K562 (cell line): ENCODE results near the gene PTPN7. TPM values are rescaled to one million over a fixed set of nuclear protein-coding genes. Genes with fewer than 3 reads are reported as not detected.

ENCODE experiments used
- CCAR2 ChIP-seq: fragments of 200-400 bp; formaldehyde crosslinking; IDR thresholded peaks from 2 replicates; pipeline ENCODE4 v1.6.1; 2017; ENCODE audit warnings: mild to moderate bottlenecking, low read depth, low read length
- GATA2 ChIP-seq: sonication (generic); formaldehyde crosslinking; IDR thresholded peaks from 2 replicates; pipeline ENCODE4 v1.4.0; 2020; ENCODE audit warnings: mild to moderate bottlenecking, missing genetic modification reagents
- IRF1 ChIP-seq: sonication (generic); formaldehyde crosslinking; IDR thresholded peaks from 2 replicates; pipeline ENCODE4 v1.8.0; 2022; ENCODE audit warnings: missing genetic modification reagents, mild to moderate bottlenecking, borderline replicate concordance
- JUNB ChIP-seq: fragments of 450-650 bp; formaldehyde crosslinking; conservative IDR thresholded peaks from 2 replicates; pipeline ENCODE4 v1.4.0; 2020; ENCODE audit warnings: mild to moderate bottlenecking
- JUND ChIP-seq, 2 experiments: IDR thresholded peaks; 2 replicates in 1 of 2; 3 replicates in 1 of 2; pipeline ENCODE4 v1.6.1; 2011; ENCODE audit warnings: borderline replicate concordance in 2 of 2, low read depth in 2 of 2, low read length in 2 of 2, improper control_type of control experiment in 1 of 2, missing biosample characterization in 1 of 2, missing genetic modification characterization in 1 of 2, missing genetic modification reagents in 1 of 2
- KDM2B ChIP-seq: fragments of 250-450 bp; sonication (Bioruptor Pico); IDR thresholded peaks from 2 replicates; pipeline ENCODE4 v1.8.0; 2021; ENCODE audit warnings: mild to moderate bottlenecking, moderate library complexity
- MED1 ChIP-seq: sonication (generic); formaldehyde crosslinking; IDR thresholded peaks from 2 replicates; pipeline ENCODE4 v1.8.1; 2023; ENCODE audit warnings: missing genetic modification reagents, borderline replicate concordance
- NBN ChIP-seq: fragments of 450-650 bp; IDR thresholded peaks from 2 replicates; pipeline ENCODE4 v1.6.1; 2016; ENCODE audit warnings: low read depth, mild to moderate bottlenecking
- NR2C1 ChIP-seq, 2 experiments: fragments of 450-650 bp; IDR thresholded peaks; 2 replicates each; pipeline ENCODE4 v1.6.1; 2017; ENCODE audit warnings: mild to moderate bottlenecking in 2 of 2, antibody characterized with exemption in 1 of 2, inconsistent platforms in 1 of 2, missing compliant biosample characterization in 1 of 2, missing genetic modification characterization in 1 of 2
- NR2C2 ChIP-seq, 2 experiments: fragments of 200-800 bp in 1 of 2; sonication (Bioruptor generic) in 1 of 2; sonication (generic) in 1 of 2; formaldehyde crosslinking in 1 of 2; IDR thresholded peaks; 2 replicates each; pipeline versions ENCODE4 v1.6.1 to v1.8.0; 2016 to 2022; ENCODE audit warnings: mild to moderate bottlenecking in 1 of 2, missing compliant biosample characterization in 1 of 2, missing genetic modification characterization in 1 of 2, missing genetic modification reagents in 1 of 2
- POLR2B ChIP-seq: fragments of 450-650 bp; IDR thresholded peaks from 2 replicates; pipeline ENCODE4 v1.6.1; 2018; ENCODE audit warnings: low read depth; ENCODE audit not compliant: partially characterized antibody
- POLR2G ChIP-seq: fragments of 200-400 bp; formaldehyde crosslinking; IDR thresholded peaks from 2 replicates; pipeline ENCODE4 v1.6.1; 2017; ENCODE audit warnings: low read depth, mild to moderate bottlenecking, antibody characterized with exemption, low read length, moderate library complexity
- PRMT5 ChIP-seq: sonication (generic); formaldehyde crosslinking; IDR thresholded peaks from 2 replicates; pipeline ENCODE4 v1.5.0; 2020; ENCODE audit warnings: missing genetic modification reagents
- RBM39 ChIP-seq: fragments of 200-400 bp; formaldehyde crosslinking; optimal IDR thresholded peaks from 2 replicates; pipeline ENCODE3; 2018; ENCODE audit warnings: low read depth, low read length
- TCF7 ChIP-seq: sonication (generic); IDR thresholded peaks from 2 replicates; pipeline ENCODE4 v1.6.1; 2016; ENCODE audit warnings: antibody characterized with exemption, borderline replicate concordance
- polyA plus RNA-seq, 8 experiments: library from polyadenylated mRNA; depleted of rRNA in 4 of 8; stranded (reverse) in 5 of 8; unstranded in 3 of 8; fragments of >200 nt; fragmentation: Nextera tagmentation in 2 of 8; fragmentation: Illumina TruSeq in 1 of 8; extraction: Ambion mirVana in 2 of 8; extraction: Trizol in 1 of 8; gene quantifications; 2 replicates each; pipeline versions ENCODE4 v1.2.1 to v1.2.3, GENCODE V29; 2011 to 2014; ENCODE audit warnings: inconsistent platforms in 1 of 8, missing spikeins in 1 of 8
- total RNA-seq, 7 experiments: library from RNA; depleted of rRNA in 6 of 7; stranded (reverse); fragments of >200 nt in 6 of 7; fragmentation: Illumina TruSeq in 2 of 7; extraction: Trizol in 2 of 7; gene quantifications; 2 replicates each; pipeline versions ENCODE4 v1.2.1 to v1.2.3, GENCODE V29; 2011 to 2021; ENCODE audit warnings: low replicate concordance in 1 of 7
- TF ChIP-seq, protein P1 (sequence below): fragments of 250-450 bp; sonication (Bioruptor Pico); IDR thresholded peaks from 2 replicates; pipeline ENCODE4 v1.4.0; 2020; ENCODE audit warnings: mild to moderate bottlenecking

Gene PTPN7
- total and polyA plus RNA-seq, 9 of the 15 experiments (the other 6 are each of a cell fraction or from before 2014, with no cell fraction given), result 18.7 to 144 (median 120) TPM

- TF ChIP-seq JUND (IDR thresholded peaks at IDR 0.05; ENCODE audit: borderline replicate concordance, low read depth, low read length), result no peak
- no peak for TF ChIP-seq JUND (tag; IDR thresholded peaks at IDR 0.05; ENCODE audit: borderline replicate concordance, low read depth, low read length)
- peak; percentile 84 for TF ChIP-seq NR2C1 (IDR thresholded peaks at IDR 0.05)
- TF ChIP-seq NR2C1 (tag; IDR thresholded peaks at IDR 0.05), result peak; percentile 91
- TF ChIP-seq TCF7, result no peak
- TF ChIP-seq JUNB (CRISPR knock-in tag), result no peak
- no peak for TF ChIP-seq CCAR2
- TF ChIP-seq POLR2G, result 0 out of 2 replicates have a peak, but pooled peaks have one; percentile 15
- TF ChIP-seq IRF1 (CRISPR knock-in tag), result no peak
- TF ChIP-seq, protein P1, sequence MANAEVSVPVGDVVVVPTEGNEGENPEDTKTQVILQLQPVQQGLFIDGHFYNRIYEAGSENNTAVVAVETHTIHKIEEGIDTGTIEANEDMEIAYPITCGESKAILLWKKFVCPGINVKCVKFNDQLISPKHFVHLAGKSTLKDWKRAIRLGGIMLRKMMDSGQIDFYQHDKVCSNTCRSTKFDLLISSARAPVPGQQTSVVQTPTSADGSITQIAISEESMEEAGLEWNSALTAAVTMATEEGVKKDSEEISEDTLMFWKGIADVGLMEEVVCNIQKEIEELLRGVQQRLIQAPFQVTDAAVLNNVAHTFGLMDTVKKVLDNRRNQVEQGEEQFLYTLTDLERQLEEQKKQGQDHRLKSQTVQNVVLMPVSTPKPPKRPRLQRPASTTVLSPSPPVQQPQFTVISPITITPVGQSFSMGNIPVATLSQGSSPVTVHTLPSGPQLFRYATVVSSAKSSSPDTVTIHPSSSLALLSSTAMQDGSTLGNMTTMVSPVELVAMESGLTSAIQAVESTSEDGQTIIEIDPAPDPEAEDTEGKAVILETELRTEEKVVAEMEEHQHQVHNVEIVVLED (CRISPR knock-in tag), result no peak
- TF ChIP-seq POLR2B, result no peak
- no peak for TF ChIP-seq MED1 (CRISPR knock-in tag)
- TF ChIP-seq GATA2 (CRISPR knock-in tag), result 0 out of 2 replicates have a peak, but pooled peaks have one; percentile 41
- no peak for TF ChIP-seq NBN
- TF ChIP-seq NR2C2 (CRISPR knock-in tag; IDR thresholded peaks at IDR 0.05), result no peak
- peak; percentile 94 for TF ChIP-seq NR2C2 (tag; IDR thresholded peaks at IDR 0.05)
- no peak for TF ChIP-seq KDM2B (CRISPR knock-in tag)
- no peak for TF ChIP-seq RBM39
- no peak for TF ChIP-seq PRMT5 (CRISPR knock-in tag)
These were observed 4.9 kb downstream of the PTPN7 start (continued) for GRCh38 chr1:202155478-202156021.
